SK-N-SH (cell line): Measurements from ENCODE around the gene PGBD2. TPM values are rescaled to one million over a fixed set of nuclear protein-coding genes. Genes with fewer than 3 reads are reported as not detected.

Experiments
- CTCF ChIA-PET: fragments of 300-600, 350-600 bp; formaldehyde crosslinking; extraction: SDS; loops from one replicate; lab custom pipeline; 2021; lab: Yijun Ruan, JAX
- POLR2A ChIA-PET: fragments of 350-600 bp; sonication (Branson Sonifier 250); formaldehyde crosslinking; extraction: SDS; loops from one replicate; lab custom pipeline; 2020; ENCODE audit warnings: antibody characterized with exemption, inconsistent platforms; lab: Yijun Ruan, JAX
- DNase-seq: peaks from one replicate; pipeline ENCODE4 v3.0.0; 2012
- H2AFZ ChIP-seq: fragments of 200-600 bp; sonication (generic); 2 replicates; pipeline ENCODE4 v1.8.1; 2016; ENCODE audit warnings: antibody characterized with exemption, mild to moderate bottlenecking, low read depth
- H3F3A ChIP-seq: fragments of 200-600 bp; sonication (generic); replicated peaks from 2 replicates; pipeline ENCODE3; 2016; ENCODE audit warnings: antibody characterized with exemption, mild to moderate bottlenecking; ENCODE audit not compliant: insufficient read depth
- H3K27ac ChIP-seq, 2 experiments: fragments of 200-500 bp in 1 of 2; fragments of 200-600 bp in 1 of 2; sonication (Bioruptor generic) in 1 of 2; sonication (generic), shearing (Covaris generic) in 1 of 2; 2 replicates each; pipeline versions ENCODE4 v1.5.1 to v1.6.1; 2014 to 2016; ENCODE audit warnings: low read depth in 2 of 2, inconsistent platforms in 1 of 2, low read length in 1 of 2, mild to moderate bottlenecking in 1 of 2, mixed read lengths in 1 of 2
- H3K27me3 ChIP-seq: fragments of 200-600 bp; sonication (generic), shearing (Covaris generic); 2 replicates; pipeline ENCODE4 v1.6.1; 2016; ENCODE audit warnings: mixed run types; ENCODE audit not compliant: insufficient read depth
- H3K36me3 ChIP-seq, 2 experiments: fragments of 200-500 bp in 1 of 2; fragments of 200-600 bp in 1 of 2; sonication (Bioruptor generic) in 1 of 2; sonication (generic) in 1 of 2; replicated peaks in 1 of 2; 2 replicates each; pipeline versions ENCODE3 to v1.5.1; 2014 to 2016; ENCODE audit warnings: low read length in 1 of 2, mild to moderate bottlenecking in 1 of 2; ENCODE audit not compliant: insufficient read depth in 2 of 2, control insufficient read depth in 1 of 2
- H3K4me1 ChIP-seq, 2 experiments: fragments of 200-500 bp in 1 of 2; fragments of 200-600 bp in 1 of 2; sonication (Bioruptor generic) in 1 of 2; sonication (generic), shearing (Covaris generic) in 1 of 2; 2 replicates each; pipeline versions ENCODE4 v1.5.1 to v1.6.1; 2014 to 2016; ENCODE audit warnings: low read depth in 1 of 2, low read length in 1 of 2, mixed run types in 1 of 2; ENCODE audit not compliant: insufficient read depth in 2 of 2, control insufficient read depth in 1 of 2
- H3K4me2 ChIP-seq: fragments of 200-600 bp; sonication (generic), shearing (Covaris generic); 2 replicates; pipeline ENCODE4 v1.6.1; 2017; ENCODE audit warnings: mixed run types
- H3K4me3 ChIP-seq, 2 experiments: fragments of 200-500 bp in 1 of 2; fragments of 200-600 bp in 1 of 2; sonication (Bioruptor generic) in 1 of 2; sonication (generic), shearing (Covaris generic) in 1 of 2; 2 replicates each; pipeline versions ENCODE4 v1.5.1 to v1.8.1; 2014 to 2016; ENCODE audit warnings: low read depth in 2 of 2, inconsistent platforms in 1 of 2, low read length in 1 of 2, mild to moderate bottlenecking in 1 of 2, mixed read lengths in 1 of 2, moderate library complexity in 1 of 2
- H3K79me2 ChIP-seq: fragments of 200-600 bp; sonication (generic); 2 replicates; pipeline ENCODE4 v1.8.1; 2017; ENCODE audit warnings: mild to moderate bottlenecking; ENCODE audit not compliant: insufficient read depth
- H3K9ac ChIP-seq: fragments of 200-600 bp; sonication (generic); 2 replicates; pipeline ENCODE4 v1.6.1; 2017; ENCODE audit warnings: mixed run types
- H3K9me2 ChIP-seq: fragments of 200-600 bp; sonication (generic); 2 replicates; pipeline ENCODE4 v1.6.1; 2017; ENCODE audit warnings: mixed run types
- H3K9me3 ChIP-seq: fragments of 200-600 bp; sonication (generic); 2 replicates; pipeline ENCODE4 v1.6.1; 2017; ENCODE audit warnings: mixed run types, mild to moderate bottlenecking, moderate library complexity
- H4K20me1 ChIP-seq: fragments of 200-600 bp; sonication (generic); 2 replicates; pipeline ENCODE4 v1.6.1; 2017; ENCODE audit warnings: mild to moderate bottlenecking, mixed run types; ENCODE audit not compliant: insufficient read depth
- CTCF ChIP-seq: fragments of 200-600 bp; sonication (generic); IDR thresholded peaks from 2 replicates; pipeline ENCODE4 v1.6.1; 2017; ENCODE audit warnings: antibody characterized with exemption, mild to moderate bottlenecking, moderate library complexity
- EP300 ChIP-seq, 2 experiments: IDR thresholded peaks; 2 replicates each; pipeline versions ENCODE4 v1.4.0 to v1.6.1; 2012; ENCODE audit warnings: borderline replicate concordance in 1 of 2, low read depth in 1 of 2, low read length in 1 of 2
- EZH2phosphoT487 ChIP-seq: fragments of 200-600 bp; sonication (generic); IDR thresholded peaks from 2 replicates; pipeline ENCODE4 v1.6.1; 2017; ENCODE audit warnings: low read depth, mixed run types, mild to moderate bottlenecking, antibody characterized with exemption, moderate library complexity, borderline replicate concordance
- FOSL2 ChIP-seq: IDR thresholded peaks from 2 replicates; pipeline ENCODE4 v1.4.0; 2012; ENCODE audit warnings: low read depth, mild to moderate bottlenecking, moderate library complexity, borderline replicate concordance
- FOXJ3 ChIP-seq: sonication (generic); formaldehyde crosslinking; IDR thresholded peaks from 2 replicates; pipeline ENCODE4 v1.5.1; 2020; ENCODE audit warnings: mild to moderate bottlenecking, missing genetic modification reagents
- JUND ChIP-seq: IDR thresholded peaks from 2 replicates; pipeline ENCODE4 v1.4.0; 2012
- MAX ChIP-seq: IDR thresholded peaks from 2 replicates; pipeline ENCODE4 v1.4.0; 2012; ENCODE audit warnings: low read depth
- MXI1 ChIP-seq: IDR thresholded peaks from 2 replicates; pipeline ENCODE4 v1.6.1; 2012; ENCODE audit warnings: mild to moderate bottlenecking, low read depth, low read length, improper control_type of control experiment
- NFIC ChIP-seq: IDR thresholded peaks from 2 replicates; pipeline ENCODE4 v1.4.0; 2012; ENCODE audit warnings: borderline replicate concordance
- POLR2AphosphoS5 ChIP-seq: IDR thresholded peaks from 2 replicates; pipeline ENCODE4 v1.6.1; 2012; ENCODE audit warnings: low read depth, low read length
- RCOR1 ChIP-seq: fragments of 150-350 bp; IDR thresholded peaks from 2 replicates; pipeline ENCODE4 v1.6.1; 2017; ENCODE audit warnings: antibody characterized with exemption, low read length
- REST ChIP-seq: IDR thresholded peaks from 2 replicates; pipeline ENCODE4 v1.6.1; 2012; ENCODE audit warnings: mild to moderate bottlenecking, low read depth, low read length, moderate library complexity
- RFX5 ChIP-seq: IDR thresholded peaks from 2 replicates; pipeline ENCODE4 v1.6.1; 2012; ENCODE audit warnings: mild to moderate bottlenecking, improper control_type of control experiment, low read length
- SMC3 ChIP-seq: IDR thresholded peaks from 2 replicates; pipeline ENCODE4 v1.6.1; 2012; ENCODE audit warnings: low read depth, low read length, improper control_type of control experiment
- TAF1 ChIP-seq: IDR thresholded peaks from 2 replicates; pipeline ENCODE4 v1.6.1; 2012; ENCODE audit warnings: low read depth, mild to moderate bottlenecking, low read length, moderate library complexity, borderline replicate concordance
- TCF12 ChIP-seq: IDR thresholded peaks from 2 replicates; pipeline ENCODE4 v1.4.0; 2012
- TEAD4 ChIP-seq: IDR thresholded peaks from 2 replicates; pipeline ENCODE4 v1.4.0; 2012; ENCODE audit warnings: mild to moderate bottlenecking, borderline replicate concordance; ENCODE audit not compliant: insufficient read depth
- USF1 ChIP-seq: IDR thresholded peaks from 2 replicates; pipeline ENCODE4 v1.4.0; 2012; ENCODE audit warnings: low read depth, borderline replicate concordance
- USF2 ChIP-seq: fragments of 150-350 bp; IDR thresholded peaks from 2 replicates; pipeline ENCODE4 v1.6.1; 2017; ENCODE audit warnings: antibody characterized with exemption, low read length, low read depth, borderline replicate concordance
- WGBS: methylation state at CpG from one replicate; pipeline ENCODE4 v1.1.6; 2017; ENCODE audit warnings: low lambda C conversion rate; 5-methylcytosine and 5-hydroxymethylcytosine counted together
- polyA plus RNA-seq, 3 experiments: library from polyadenylated mRNA; depleted of rRNA; stranded (reverse); fragments of >200 nt; gene quantifications; 2 replicates each; pipeline ENCODE4 v1.2.3, GENCODE V29; 2012

Gene PGBD2
- polyA plus RNA-seq, 1 of the 3 experiments (the other 2 are of a cell fraction) = 6.4 TPM

GRCh38 chr1:248900637-248901036 is 5.4 kb upstream of the PGBD2 start:
- Histone ChIP-seq H3K27me3 (0 out of 2 replicates have a peak, but pooled peaks cover 4% of the 10 kb centered on the region), H3K4me2 (no peak overlapping the region), H3K4me1 (peaks cover 0 to under 1% of the 10 kb centered on the region in 2 experiments; a peak in 1 of 4 replicates), H3K27ac (no peak overlapping the region), H3K9me3 (no peaks in the 10 kb centered on the region), H3K36me3 (no peaks in the 10 kb centered on the region), H3K79me2 (no peaks in the 10 kb centered on the region), H2AFZ (no peak overlapping the region), H3K4me3 (no peak overlapping the region), H3K9me2 (no peaks in the 10 kb centered on the region), H3K9ac (no peak overlapping the region), H4K20me1 (no peaks in the 10 kb centered on the region), H3F3A (no peaks in the 10 kb centered on the region)
- ChIA-PET POLR2A (no interaction called here), CTCF (interaction anchor here (1.3 kb wide), 1 partner anchor 42 kb away, joined by 5 read pairs; the partner anchor contains the start of gene ZNF692)
- no peak for DNase-seq
- TF ChIP-seq TEAD4 = no peak
- TF ChIP-seq POLR2AphosphoS5 = no peak
- TF ChIP-seq MAX = no peak
- no peak for TF ChIP-seq USF2
- no peak for TF ChIP-seq NFIC
- no peak for TF ChIP-seq TCF12
- no peak for TF ChIP-seq SMC3
- no peak for TF ChIP-seq JUND
- TF ChIP-seq USF1 = no peak
- TF ChIP-seq REST = no peak
- TF ChIP-seq RCOR1 = no peak
- no peak for TF ChIP-seq MXI1
- no peak for TF ChIP-seq EZH2phosphoT487
- no peak for TF ChIP-seq EP300 (IDR thresholded peaks at IDR 0.05; ENCODE audit: borderline replicate concordance in 1 of 2, low read depth in 1 of 2, low read length in 1 of 2)
- TF ChIP-seq RFX5 = no peak
- no peak for TF ChIP-seq CTCF
- TF ChIP-seq FOXJ3 (CRISPR knock-in tag) = no peak
- no peak for TF ChIP-seq FOSL2
- TF ChIP-seq TAF1 = no peak
- 75% methylated on average over 1 of the region's 1 CpG for WGBS
